Keratinocyte (primary cell): ENCODE measurements around the gene GLTPD2. TPM values are rescaled to one million over a fixed set of nuclear protein-coding genes. Genes with fewer than 3 reads are reported as not detected.

Experiments used
- DNase-seq: peaks from one replicate; pipeline ENCODE4 v3.0.0-alpha.2; 2011; ENCODE audit warnings: low read depth, missing footprints, low spot score
- FAIRE-seq: peaks from 2 replicates; lab custom pipeline; 2011; peaks lifted over from hg19 to GRCh38; lab: Jason Lieb, UNC
- H2AFZ ChIP-seq: 2 replicates; pipeline ENCODE4 v1.6.0; 2012; ENCODE audit warnings: low read length, control low read depth, inconsistent platforms; ENCODE audit not compliant: control insufficient read depth
- H3K27ac ChIP-seq: 2 replicates; pipeline ENCODE4 v1.5.1; 2011; ENCODE audit warnings: low read length; ENCODE audit not compliant: control insufficient read depth, insufficient read depth
- H3K27me3 ChIP-seq: 3 replicates; pipeline ENCODE4 v1.6.0; 2011; ENCODE audit warnings: low read length; ENCODE audit not compliant: control insufficient read depth, insufficient read depth; ENCODE audit errors: extremely low read depth
- H3K36me3 ChIP-seq, 2 experiments: 2 replicates in 1 of 2; 3 replicates in 1 of 2; pipeline ENCODE4 v1.5.1; 2011; ENCODE audit warnings: low read length in 2 of 2, mild to moderate bottlenecking in 1 of 2; ENCODE audit not compliant: control insufficient read depth in 2 of 2, insufficient read depth in 2 of 2; ENCODE audit errors: extremely low read depth in 1 of 2
- H3K4me1 ChIP-seq: 3 replicates; pipeline ENCODE4 v1.5.1; 2011; ENCODE audit warnings: low read length; ENCODE audit not compliant: control insufficient read depth, insufficient read depth; ENCODE audit errors: extremely low read depth
- H3K4me2 ChIP-seq: 3 replicates; pipeline ENCODE4 v1.6.0; 2011; ENCODE audit warnings: low read depth, low read length; ENCODE audit not compliant: control insufficient read depth, insufficient read depth; ENCODE audit errors: extremely low read depth
- H3K4me3 ChIP-seq, 3 experiments: fragments of 200-600 bp in 1 of 3; sonication (generic) in 1 of 3; 2 replicates in 2 of 3; 3 replicates in 1 of 3; pipeline ENCODE4 v1.5.1; 2011 to 2016; ENCODE audit warnings: low read length in 3 of 3, mild to moderate bottlenecking in 3 of 3, control low read depth in 2 of 3, inconsistent platforms in 1 of 3, low read depth in 1 of 3, mixed read lengths in 1 of 3, mixed run types in 1 of 3, moderate library complexity in 1 of 3; ENCODE audit not compliant: control insufficient read depth in 2 of 3, insufficient read depth in 2 of 3; ENCODE audit errors: extremely low read depth in 1 of 3
- H3K79me2 ChIP-seq: 2 replicates; pipeline ENCODE4 v1.6.0; 2012; ENCODE audit warnings: low read length; ENCODE audit not compliant: control insufficient read depth, insufficient read depth
- H3K9ac ChIP-seq: 3 replicates; pipeline ENCODE4 v1.6.0; 2011; ENCODE audit warnings: low read length; ENCODE audit not compliant: control insufficient read depth, insufficient read depth; ENCODE audit errors: extremely low read depth
- H3K9me1 ChIP-seq: 3 replicates; pipeline ENCODE4 v1.6.0; 2011; ENCODE audit warnings: low read length; ENCODE audit not compliant: control insufficient read depth, insufficient read depth; ENCODE audit errors: extremely low read depth
- H3K9me3 ChIP-seq: 2 replicates; pipeline ENCODE4 v1.5.1; 2012; ENCODE audit warnings: low read depth, low read length; ENCODE audit not compliant: control insufficient read depth
- H4K20me1 ChIP-seq: 3 replicates; pipeline ENCODE4 v1.6.0; 2011; ENCODE audit warnings: low read length; ENCODE audit not compliant: control insufficient read depth, insufficient read depth; ENCODE audit errors: extremely low read depth
- EZH2 ChIP-seq: IDR thresholded peaks from one replicate; pipeline ENCODE4 v1.6.1; 2012; ENCODE audit warnings: inconsistent platforms, mild to moderate bottlenecking, low read length, moderate library complexity
- dilution Hi-C: fragments of 300-500 bp; cut with MboI; formaldehyde crosslinking; loops from one replicate; pipeline ENCODE4 v1.7.0; 2020; ENCODE audit warnings: low sequenced_read_pairs; ENCODE audit not compliant: extremely low pct_ligation_motif_present
- polyA plus RNA-seq, 5 experiments: library from polyadenylated mRNA; depleted of rRNA in 3 of 5; stranded (reverse) in 3 of 5; stranded (forward) in 1 of 5; unstranded in 1 of 5; fragments of >200 nt; gene quantifications; 1 replicate in 1 of 5; 2 replicates in 3 of 5; 3 replicates in 1 of 5; pipeline versions ENCODE4 v1.2.1 to v1.2.3, GENCODE V29; 2011 to 2012; ENCODE audit warnings: missing spikeins in 2 of 5, low read depth in 1 of 5, low replicate concordance in 1 of 5
- TF ChIP-seq, protein P1 (sequence below), 3 experiments: IDR thresholded peaks in 1 of 3; conservative IDR thresholded peaks in 1 of 3; optimal IDR thresholded peaks in 1 of 3; 2 replicates in 2 of 3; 3 replicates in 1 of 3; pipeline versions ENCODE3 to v1.5.1; 2011; ENCODE audit warnings: low read length in 3 of 3, mild to moderate bottlenecking in 3 of 3, moderate library complexity in 2 of 3, control low read depth in 1 of 3, inconsistent platforms in 1 of 3; ENCODE audit not compliant: insufficient read depth in 2 of 3; ENCODE audit errors: extremely low read depth in 1 of 3

The GLTPD2 gene
- polyA plus RNA-seq, 1 donor (not counting 4 experiments of a cell fraction or from before 2014, with no cell fraction given) = not detected

DNA sequence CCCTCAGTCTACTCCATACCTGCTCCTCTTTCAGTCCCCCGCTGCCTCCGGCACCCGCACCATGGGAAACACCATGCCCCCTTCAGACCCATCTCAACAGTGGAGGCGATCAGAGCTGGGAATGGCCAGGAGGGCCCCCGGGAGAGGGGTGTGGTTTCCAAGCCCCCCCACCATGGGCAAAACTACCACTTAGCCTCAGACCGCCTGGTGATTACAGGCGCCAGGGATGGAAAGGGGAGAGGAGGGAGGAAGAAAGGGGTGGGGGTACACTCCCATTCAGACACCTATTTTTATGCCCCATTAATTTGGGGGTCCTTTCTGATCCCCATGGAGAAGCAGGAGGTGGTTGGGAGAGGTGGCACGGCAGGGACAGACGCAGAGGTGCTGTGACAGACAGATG, 13.5 kb downstream of the GLTPD2 start, which contains the start of gene C17orf114:
Gene C17orf114 (minus strand): TSS at position 101 of the 400 bp plus-strand sequence.
- Histone ChIP-seq H3K4me1 (peaks cover 6% of the 10 kb centered on the region), H3K9me1 (no peaks in the 10 kb centered on the region), H3K36me3 (peaks cover 4% of the 10 kb centered on the region in 2 experiments), H3K9me3 (no peaks in the 10 kb centered on the region), H3K4me2 (no peak within 1 kb of the TSS), H3K27ac (no peak within 1 kb of the TSS), H3K27me3 (no peaks in the 10 kb centered on the region), H2AFZ (no peak within 1 kb of the TSS), H3K4me3 (no peak within 1 kb of the TSS), H3K9ac (no peak within 1 kb of the TSS), H3K79me2 (peaks cover 5% of the 10 kb centered on the region), H4K20me1 (no peaks in the 10 kb centered on the region)
- TF ChIP-seq, protein P1, sequence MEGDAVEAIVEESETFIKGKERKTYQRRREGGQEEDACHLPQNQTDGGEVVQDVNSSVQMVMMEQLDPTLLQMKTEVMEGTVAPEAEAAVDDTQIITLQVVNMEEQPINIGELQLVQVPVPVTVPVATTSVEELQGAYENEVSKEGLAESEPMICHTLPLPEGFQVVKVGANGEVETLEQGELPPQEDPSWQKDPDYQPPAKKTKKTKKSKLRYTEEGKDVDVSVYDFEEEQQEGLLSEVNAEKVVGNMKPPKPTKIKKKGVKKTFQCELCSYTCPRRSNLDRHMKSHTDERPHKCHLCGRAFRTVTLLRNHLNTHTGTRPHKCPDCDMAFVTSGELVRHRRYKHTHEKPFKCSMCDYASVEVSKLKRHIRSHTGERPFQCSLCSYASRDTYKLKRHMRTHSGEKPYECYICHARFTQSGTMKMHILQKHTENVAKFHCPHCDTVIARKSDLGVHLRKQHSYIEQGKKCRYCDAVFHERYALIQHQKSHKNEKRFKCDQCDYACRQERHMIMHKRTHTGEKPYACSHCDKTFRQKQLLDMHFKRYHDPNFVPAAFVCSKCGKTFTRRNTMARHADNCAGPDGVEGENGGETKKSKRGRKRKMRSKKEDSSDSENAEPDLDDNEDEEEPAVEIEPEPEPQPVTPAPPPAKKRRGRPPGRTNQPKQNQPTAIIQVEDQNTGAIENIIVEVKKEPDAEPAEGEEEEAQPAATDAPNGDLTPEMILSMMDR (optimal IDR thresholded peaks at IDR 0.05 in 1 of 3, IDR thresholded peaks at IDR 0.05 in 1 of 3, conservative IDR thresholded peaks at IDR 0.05 in 1 of 3; ENCODE audit: extremely low read depth in 1 of 3, insufficient read depth in 2 of 3, low read length in 3 of 3) = no peak
- dilution Hi-C loops = no loop called here
- no peak for DNase-seq
- no peak for FAIRE-seq

DNA sequence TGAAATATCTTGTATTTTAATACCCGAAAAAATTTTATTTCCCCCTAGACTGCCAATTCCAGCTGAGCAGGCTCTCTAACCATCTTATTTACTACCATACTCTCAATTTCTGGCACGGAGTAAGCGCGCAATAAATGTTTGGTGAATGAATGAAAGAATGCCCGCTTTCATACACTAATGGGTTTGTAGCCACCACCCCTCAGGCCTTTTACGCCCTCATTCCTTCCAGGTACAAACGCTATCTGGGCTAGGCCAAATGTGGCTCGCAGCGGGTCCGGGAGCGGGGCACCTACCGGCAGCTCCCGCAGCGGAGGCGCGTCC, 17.7 kb downstream of the GLTPD2 start:
- no peaks in the 10 kb centered on the region for H3K27me3 ChIP-seq
- H3K36me3 ChIP-seq = peaks cover 11 to 16% of the 10 kb centered on the region in 2 experiments
- H3K4me1 ChIP-seq = peaks cover 15% of the 10 kb centered on the region
- dilution Hi-C loops = no loop called here
- H3K9ac ChIP-seq = peak overlapping the region; percentile 81
- H3K9me1 ChIP-seq = no peaks in the 10 kb centered on the region
- TF ChIP-seq, protein P1 (optimal IDR thresholded peaks at IDR 0.05 in 1 of 3, IDR thresholded peaks at IDR 0.05 in 1 of 3, conservative IDR thresholded peaks at IDR 0.05 in 1 of 3; ENCODE audit: extremely low read depth in 1 of 3, insufficient read depth in 2 of 3, low read length in 3 of 3) = no peak
- TF ChIP-seq EZH2 = no peak
- no peaks in the 10 kb centered on the region for H4K20me1 ChIP-seq
- no peak for DNase-seq
- H3K79me2 ChIP-seq = peaks cover 4% of the 10 kb centered on the region
- H2AFZ ChIP-seq = peak overlapping the region; percentile 76
- H3K9me3 ChIP-seq = no peaks in the 10 kb centered on the region
- peak; percentile 44 for FAIRE-seq
- H3K4me3 ChIP-seq = peak overlapping the region; percentile 80 to 90 (median 85)
- H3K27ac ChIP-seq = peak overlapping the region; percentile 49
- peak overlapping the region; percentile 97 for H3K4me2 ChIP-seq
